NCI-H345 treated with DMSO at 0.1 percent for 48 hours (cell line): ENCODE data around the gene CA9.

Source experiments
- DNase-seq: peaks from one replicate; lab custom pipeline; 2025; ENCODE audit not compliant: unreplicated experiment; lab: John Stamatoyannopoulos, UW

The CA9 gene

DNA sequence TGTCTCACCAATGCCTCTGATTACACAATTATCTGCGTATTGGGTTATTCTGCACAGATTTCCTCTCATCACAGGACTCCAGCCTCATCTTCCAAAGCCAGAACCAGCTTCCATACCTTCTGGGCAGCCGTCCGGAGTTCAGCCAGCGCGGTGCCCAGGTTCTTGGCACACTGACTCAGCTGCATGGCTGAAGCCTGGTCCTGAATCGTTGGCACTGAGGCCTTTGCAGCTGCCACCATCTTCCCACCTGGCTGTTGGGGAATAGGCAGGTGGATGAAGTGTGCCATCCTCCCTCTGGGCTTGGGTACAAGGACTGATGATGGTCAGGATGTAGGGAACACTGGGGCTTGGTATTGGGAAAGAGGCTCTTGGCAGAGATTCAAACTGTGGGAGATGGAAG, 40.4 kb downstream of the CA9 start:
- DNase-seq: no peak

DNA sequence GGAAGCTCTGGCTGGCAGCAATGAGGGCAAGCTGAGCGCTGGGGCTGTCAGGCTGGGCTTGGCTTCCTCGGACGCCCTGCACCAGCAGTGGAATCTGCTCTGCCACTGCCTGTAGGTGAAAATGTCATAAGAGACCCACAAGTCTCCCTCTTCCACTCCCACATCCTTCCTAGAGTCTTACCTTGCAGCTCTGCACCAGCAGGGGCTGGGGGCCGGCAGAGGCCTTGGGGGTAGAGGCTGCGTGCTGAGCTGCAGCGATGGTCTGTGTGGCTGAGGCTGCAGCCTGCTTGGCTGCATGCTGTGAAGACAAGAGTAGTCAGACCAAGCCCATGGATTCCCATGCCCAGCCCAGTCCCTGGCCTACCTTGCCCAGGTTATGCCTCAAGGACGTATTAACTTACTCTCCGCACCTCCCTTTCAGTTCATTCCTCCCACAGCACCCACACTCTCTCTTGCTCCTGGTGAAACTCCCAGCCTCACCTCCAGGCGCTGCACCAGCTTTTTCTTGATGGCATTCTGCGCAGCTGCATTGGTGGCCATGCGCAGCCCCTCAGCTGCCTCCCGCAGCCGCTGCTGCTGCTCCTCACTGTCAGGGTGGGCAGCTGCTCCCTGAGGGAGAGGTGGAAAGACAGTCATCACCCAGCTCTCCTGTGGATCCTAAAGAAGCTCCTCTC, 41.0 kb downstream of the CA9 start:
- DNase-seq: no peak

DNA sequence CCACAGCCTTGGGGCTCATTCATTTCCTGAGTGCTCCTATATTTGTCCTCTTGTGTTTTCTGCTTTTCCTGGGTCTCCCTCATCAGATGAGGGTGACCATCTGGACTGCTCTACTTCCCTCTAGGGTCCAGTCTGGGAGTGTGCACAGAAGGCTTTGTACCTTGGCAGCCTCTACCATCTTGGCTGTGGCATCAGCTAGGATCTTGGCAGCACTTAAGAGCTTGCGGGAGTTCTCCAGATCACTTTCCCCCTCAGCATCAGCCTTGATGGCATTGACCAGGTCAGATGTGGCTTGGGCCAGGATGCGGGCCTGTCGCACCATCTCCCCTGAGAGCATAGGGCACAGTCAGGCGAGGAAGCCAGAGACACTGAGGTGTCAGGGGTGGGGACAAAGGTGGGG, 42.5 kb downstream of the CA9 start:
- no peak for DNase-seq

DNA sequence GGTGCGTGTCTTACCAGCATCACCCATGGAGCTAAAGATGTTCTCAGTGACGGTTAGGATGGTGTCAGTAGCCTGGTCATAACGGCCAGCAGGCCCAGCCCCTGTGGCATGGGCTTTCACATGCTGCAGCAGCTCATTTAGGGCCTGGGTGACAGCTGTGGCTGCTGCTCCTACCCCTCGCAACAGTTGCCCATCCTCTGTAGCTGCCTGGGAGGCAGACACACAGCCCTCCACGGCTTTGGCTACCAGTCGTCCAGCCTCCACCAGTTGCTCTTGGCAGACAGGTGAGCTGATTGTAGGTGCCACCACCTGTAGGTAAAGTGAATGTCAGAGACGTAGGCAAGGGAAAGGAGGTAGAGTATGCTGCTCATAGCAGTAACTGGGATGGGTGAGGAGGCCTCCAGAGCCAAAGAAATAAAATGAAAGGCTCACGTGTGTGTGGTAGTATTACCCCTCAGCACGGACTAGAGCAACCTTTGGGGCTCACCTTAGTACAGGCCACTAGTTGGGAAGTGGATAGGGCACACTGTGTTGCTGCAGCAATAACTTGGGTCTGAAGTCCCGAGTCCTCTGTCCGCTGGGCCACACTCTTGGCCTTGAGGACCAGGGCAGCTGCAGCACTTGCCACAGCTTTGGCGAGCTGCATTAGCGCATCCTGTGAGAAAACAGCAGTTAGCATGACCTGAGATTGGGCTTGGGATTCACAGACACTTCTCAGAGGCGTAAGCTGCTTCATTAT, 43.6 kb downstream of the CA9 start:
- DNase-seq: no peak

DNA sequence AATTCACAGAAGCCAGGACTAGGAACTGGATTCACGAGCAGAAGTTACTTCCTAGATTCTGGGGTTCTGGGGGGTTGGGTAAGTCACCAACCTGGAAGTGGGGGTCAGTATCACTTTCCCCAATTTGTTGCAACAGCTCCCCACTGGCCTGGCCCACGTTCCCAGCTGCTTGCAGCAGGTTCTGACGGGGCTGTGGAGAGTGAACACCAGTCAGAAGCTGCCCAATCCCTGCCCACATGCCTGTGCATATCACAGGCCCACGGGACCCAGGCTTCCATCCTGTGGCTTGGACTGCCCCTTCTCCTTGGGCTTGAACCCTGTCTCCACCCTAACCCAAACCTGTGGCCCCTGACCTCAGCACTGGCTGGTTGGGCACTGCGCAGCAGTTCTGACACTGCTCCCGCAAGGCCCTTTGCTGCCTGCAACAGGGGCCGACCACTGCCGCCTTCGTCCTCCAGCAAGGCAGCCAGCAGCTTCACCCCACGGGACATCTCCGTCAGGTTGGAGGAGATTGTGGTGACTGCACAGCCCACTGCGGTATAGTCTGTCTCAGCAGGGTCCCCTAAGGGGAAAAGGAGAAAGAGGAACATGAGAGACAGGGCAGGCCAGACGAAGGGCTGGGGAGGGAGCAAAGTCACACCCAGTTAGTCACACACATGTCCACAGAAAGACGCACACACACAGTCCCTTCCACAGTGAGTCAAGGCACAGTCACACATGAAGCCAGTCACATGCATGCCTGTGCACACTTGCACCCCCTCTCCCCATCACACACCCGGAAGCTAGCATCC, 45.2 kb downstream of the CA9 start:
- no peak for DNase-seq

DNA sequence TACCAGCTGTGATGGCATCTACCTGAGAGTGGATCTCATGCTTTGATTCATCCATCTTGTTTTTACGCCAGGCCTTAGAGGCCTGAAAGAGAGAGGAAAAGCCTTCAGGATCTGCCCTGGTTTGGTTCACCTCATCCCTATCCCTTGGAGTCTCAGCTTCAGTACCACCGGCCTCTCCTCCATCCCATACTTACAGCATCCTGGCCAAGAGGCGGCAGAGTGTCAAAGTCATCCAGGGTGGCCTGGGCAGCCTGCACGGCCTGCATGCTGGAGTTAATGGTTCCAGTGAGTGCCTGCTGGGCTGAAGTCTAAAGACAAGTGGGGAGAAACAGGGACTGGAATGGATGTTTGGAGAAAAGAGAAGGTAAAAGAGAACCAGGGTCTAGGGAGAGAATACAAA, 45.8 kb downstream of the CA9 start:
- DNase-seq: no peak

DNA sequence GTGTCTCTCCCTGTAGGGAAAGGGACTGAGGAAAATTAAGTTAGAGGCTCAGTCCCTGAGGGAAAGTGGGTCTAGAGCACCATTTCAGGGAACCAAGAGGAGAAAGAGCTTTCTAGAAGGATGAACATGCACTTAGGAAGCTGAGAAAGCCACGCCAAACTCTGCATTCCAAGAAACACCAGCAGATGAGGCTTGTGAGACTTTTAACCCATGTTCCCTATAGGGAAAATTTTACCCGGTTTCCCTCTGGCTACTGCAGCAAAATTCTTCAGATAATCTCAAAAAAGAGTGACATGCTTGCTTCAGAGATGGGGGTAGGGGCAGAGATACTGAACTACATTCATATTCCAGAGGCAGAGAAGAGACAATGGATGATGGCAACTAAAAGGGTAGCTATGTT, 49.7 kb downstream of the CA9 start:
- no peak for DNase-seq

DNA sequence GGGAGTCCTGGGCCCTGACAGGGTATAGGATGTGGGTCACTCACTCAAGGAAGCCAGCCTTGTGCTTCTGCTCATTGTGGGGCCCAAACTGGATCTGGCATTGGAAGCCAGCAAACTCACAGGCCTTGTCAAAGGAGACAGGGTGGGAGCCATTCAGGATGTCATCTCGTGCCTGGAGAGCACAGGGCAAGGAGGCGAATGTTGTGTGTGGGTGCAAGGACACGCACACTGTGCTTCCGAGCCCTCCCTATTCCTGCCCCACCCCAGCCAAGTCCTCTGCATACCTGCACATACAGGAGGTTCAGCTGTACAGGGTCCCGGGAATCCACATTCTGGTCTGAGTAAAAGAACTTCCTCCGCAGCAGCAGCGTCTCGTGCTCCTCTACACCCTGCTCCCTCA, 50.2 kb downstream of the CA9 start:
- no peak for DNase-seq

DNA sequence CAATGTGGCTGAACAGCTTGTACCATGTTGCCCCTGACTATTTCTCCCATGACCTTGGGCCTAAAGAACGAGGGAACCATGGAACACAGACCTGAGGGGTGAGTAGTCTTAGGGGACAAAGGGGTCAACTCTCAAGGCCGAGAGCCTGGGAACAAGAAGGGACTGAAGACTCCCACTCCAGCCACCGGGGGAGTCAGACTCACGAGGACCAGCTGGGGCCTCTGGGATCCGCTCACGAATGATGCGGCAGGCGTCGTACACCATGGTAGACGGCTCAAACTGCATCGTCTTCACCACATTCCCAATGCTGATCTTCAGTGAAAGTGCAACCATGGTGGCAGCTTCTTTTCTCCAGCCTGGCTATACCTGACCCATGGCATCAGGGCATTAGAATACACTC, 51.6 kb downstream of the CA9 start:
- DNase-seq: no peak

DNA sequence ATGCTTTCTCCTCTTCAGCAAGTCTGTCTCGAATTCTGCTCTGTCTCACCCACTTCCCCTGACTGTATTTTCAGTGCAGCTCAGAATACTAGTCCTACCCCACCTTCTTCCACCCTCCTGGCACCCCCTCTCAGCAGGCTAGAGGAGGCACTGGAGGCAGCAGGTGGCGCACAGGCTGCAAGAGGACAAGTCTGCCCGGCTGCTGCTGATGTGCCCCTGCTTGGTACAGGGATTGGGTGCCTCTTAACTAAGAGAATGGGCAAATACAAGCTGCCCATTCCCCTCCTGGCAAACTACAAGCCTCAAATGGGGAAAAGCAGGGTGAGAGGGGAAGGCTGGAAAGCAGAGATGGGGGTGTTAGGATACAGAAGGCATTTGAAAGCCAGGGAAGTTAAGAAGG, 53.2 kb downstream of the CA9 start:
- no peak for DNase-seq

DNA sequence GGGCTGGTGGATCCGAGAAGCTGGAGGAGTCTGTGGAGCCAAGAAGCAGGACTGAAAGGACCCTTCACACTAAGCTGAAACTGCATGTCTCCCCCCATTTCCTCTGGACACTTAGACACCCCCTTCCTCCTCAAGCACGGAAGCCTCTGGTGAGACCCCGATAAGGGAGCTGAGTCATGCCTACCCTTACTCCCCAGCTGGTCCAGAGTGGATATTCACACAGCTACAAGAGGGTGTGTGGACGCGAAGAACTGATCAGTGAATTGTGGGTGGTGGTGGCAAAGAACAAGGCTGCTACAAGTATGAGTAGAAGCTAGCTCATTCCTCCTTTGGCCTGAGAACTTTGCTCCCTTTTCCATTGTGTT, 53.9 kb downstream of the CA9 start:
- no peak for DNase-seq

DNA sequence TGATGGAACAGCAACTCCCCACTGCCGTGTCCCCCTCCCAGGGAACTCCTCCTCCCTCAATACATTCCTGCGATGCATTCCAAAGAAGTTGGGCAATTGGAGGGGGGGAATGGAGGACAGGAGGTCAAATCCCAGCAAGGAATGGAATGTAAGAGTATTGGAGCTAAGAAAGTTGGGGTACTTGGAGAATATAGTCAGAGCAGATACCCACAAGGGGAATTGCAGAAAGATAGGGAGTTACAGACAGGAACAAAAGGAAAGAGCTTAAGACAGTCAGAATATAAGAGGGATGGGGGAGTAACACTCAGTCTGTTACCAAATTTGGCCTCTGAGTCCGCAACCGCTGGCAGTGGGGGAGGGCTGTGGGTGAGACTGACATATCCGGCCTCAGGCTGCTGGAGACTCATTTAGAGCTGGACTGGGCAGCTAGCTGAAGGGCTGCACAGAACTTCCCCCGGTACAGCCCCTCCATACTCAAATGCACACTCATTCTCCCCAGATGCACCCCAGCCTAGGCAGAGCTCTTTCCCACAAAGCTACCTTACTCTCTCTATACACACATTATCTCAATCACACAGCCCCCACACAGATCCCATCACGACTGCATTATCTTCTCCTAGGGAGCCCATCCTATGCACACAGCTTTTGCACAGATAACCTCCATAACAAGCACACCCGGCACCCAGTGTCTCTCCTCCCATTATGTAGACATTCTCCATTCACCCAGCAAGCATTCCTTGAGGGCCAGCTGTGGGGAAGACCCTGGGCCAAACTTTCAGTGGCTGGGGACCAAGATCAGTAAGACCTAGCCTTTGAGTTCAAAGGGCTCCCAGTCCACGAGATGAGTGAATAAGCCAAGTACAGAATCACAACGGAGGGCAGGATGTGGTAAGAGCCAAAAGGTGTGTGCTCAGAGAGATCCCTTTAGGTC, 54.6 kb downstream of the CA9 start:
- DNase-seq: no peak

DNA sequence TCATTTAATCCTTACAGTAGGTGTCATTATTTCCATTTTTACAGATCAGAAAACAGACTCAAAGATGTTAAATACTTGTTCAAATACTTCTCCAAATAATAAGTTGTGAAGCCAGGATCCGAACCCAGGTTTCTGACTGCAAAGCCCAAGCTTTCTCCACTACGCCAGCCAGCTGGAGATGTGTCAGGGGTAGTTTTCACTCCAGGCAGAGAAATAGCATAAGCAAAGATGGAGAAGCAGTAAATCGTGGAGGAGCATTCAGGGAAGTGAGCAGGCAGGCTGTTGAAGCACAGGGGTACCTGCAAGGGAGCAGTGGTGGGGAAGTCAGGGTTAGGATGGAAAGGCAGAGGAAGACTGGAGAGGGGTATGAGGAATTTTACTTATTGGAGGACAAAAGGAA, 55.4 kb downstream of the CA9 start:
- DNase-seq: no peak

DNA sequence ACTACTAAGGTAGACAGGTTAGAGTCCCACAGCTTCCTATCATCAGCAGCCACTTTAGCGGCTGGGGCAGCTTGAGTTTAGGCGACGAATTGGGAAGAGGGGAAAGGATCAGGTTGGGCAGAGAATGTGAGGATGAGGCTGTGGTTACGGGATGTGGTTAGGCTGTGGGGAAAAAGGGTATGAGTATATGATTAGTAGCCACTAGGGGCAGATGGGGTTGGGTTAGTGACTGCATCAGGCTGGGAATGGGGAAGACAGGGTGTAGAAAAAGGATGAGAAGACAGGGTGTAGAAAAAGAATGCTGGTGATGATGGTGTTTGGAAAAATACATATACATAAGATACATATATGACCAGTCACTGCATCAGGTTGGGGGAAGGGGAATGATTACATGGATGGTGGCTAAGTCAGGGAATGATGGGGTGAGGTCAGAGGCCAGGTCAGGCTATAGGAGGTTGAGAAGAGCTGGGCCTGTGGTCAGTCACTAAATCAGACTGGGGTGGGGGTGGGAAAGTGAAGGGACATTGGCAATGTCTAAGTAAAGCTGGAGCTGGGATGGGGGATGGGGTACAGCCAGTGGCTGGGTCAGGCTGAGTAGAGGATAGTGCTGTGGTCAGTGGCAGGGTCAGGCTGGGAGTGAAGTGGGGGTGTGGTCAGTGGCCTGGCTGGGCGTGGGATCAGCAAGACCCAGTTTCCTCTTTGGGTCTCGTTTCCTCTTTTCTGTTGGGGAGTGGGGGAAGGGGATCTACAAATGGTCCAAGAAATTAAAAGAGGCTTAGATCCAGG, 56.2 kb downstream of the CA9 start:
- DNase-seq: no peak

DNA sequence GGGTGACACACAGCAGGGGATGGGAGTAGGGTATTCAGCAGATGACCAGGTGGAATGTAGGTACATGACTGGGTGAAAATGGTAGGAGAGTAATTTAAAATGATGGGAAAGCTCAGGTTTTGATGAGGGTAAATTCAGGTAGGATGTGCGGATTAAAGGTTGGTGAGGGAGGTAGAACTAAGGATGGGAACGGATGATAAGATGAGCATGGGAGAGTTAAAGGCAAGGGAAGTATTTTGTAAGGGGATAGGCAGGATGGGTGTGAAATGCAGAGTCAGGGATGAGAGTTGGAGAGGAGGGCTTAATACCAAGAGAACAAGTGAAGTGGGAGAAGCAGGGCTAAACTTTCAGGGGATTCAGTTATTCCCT, 56.7 kb downstream of the CA9 start:
- no peak for DNase-seq
